PFSK-1 (cell line): ENCODE measurements around the gene TSPAN3.

ENCODE experiments used
- FOXP2 ChIP-seq: optimal IDR thresholded peaks from 2 replicates; pipeline ENCODE3; 2011; ENCODE audit warnings: borderline replicate concordance, control low read depth, inconsistent platforms; ENCODE audit not compliant: insufficient read depth; ENCODE audit errors: extremely low read length, extremely low read depth
- POLR2AphosphoS5 ChIP-seq: IDR thresholded peaks from 2 replicates; pipeline ENCODE4 v1.6.1; 2012; ENCODE audit warnings: low read depth, mild to moderate bottlenecking, control low read depth, low read length, moderate library complexity
- REST ChIP-seq, 2 experiments: IDR thresholded peaks; 2 replicates each; pipeline versions ENCODE4 v1.6.1 to v1.8.0; 2011 to 2012; ENCODE audit warnings: low read depth in 2 of 2, low read length in 2 of 2, control low read depth in 1 of 2, inconsistent platforms in 1 of 2, mild to moderate bottlenecking in 1 of 2, moderate library complexity in 1 of 2; ENCODE audit not compliant: insufficient read depth in 1 of 2
- SIN3A ChIP-seq: IDR thresholded peaks from 2 replicates; pipeline ENCODE4 v1.6.1; 2012; ENCODE audit warnings: mild to moderate bottlenecking, low read length, moderate library complexity, borderline replicate concordance; ENCODE audit not compliant: insufficient read depth
- TAF1 ChIP-seq: IDR thresholded peaks from 2 replicates; pipeline ENCODE4 v1.6.1; 2012; ENCODE audit warnings: low read length, control low read depth, borderline replicate concordance; ENCODE audit not compliant: insufficient read depth

TSPAN3 gene

GRCh38 chr15:77019521-77020331, 51.2 kb downstream of the TSPAN3 start:
- TF ChIP-seq FOXP2 = no peak
- TF ChIP-seq SIN3A = no peak
- no peak for TF ChIP-seq TAF1
- TF ChIP-seq POLR2AphosphoS5 = no peak
- TF ChIP-seq REST (IDR thresholded peaks at IDR 0.05; ENCODE audit: insufficient read depth in 1 of 2, low read depth in 2 of 2, low read length in 2 of 2) = no peak

GRCh38 chr15:77018796-77019505, 52.0 kb downstream of the TSPAN3 start:
- TF ChIP-seq REST (IDR thresholded peaks at IDR 0.05; ENCODE audit: insufficient read depth in 1 of 2, low read depth in 2 of 2, low read length in 2 of 2) (no peak), SIN3A (no peak), POLR2AphosphoS5 (no peak), TAF1 (no peak), FOXP2 (no peak)

GRCh38 chr15:77017761-77018720, 52.9 kb downstream of the TSPAN3 start:
- TF ChIP-seq POLR2AphosphoS5 = no peak
- TF ChIP-seq REST (IDR thresholded peaks at IDR 0.05; ENCODE audit: insufficient read depth in 1 of 2, low read depth in 2 of 2, low read length in 2 of 2) = no peak
- no peak for TF ChIP-seq TAF1
- no peak for TF ChIP-seq FOXP2

DNA sequence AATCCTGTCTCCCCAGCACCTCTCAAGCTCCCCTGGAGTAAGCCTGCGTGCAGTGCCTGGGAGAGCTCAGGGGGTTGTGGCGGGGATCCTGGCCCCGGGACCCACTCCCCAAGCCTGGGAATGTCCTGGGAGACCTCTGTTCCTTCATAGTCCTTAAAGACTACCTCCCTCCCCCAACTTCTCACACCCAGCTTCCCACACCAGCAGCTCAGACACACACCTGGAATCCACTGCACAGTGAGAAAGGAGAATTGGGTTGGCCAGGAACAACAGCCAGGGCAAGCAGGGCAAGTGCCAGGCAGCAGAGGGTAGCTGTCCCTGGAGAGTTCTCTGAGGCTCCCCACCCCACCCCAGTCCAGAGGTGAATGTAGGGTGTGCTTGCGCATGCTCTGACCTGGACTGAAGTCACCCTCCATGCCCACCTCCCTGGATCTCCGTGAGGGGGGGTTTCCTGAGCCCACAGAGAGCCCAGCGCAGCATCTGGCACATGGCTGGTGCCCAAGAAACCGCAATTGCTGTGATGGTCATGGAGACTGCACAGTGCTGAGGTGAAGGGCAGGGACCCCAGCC, 53.7 kb downstream of the TSPAN3 start:
- TF ChIP-seq SIN3A (no peak), FOXP2 (no peak), REST (IDR thresholded peaks at IDR 0.05; ENCODE audit: insufficient read depth in 1 of 2, low read depth in 2 of 2, low read length in 2 of 2) (no peak), POLR2AphosphoS5 (no peak), TAF1 (no peak)
